HG03025 (cell line): Measurements from ENCODE around the gene FAM8A1.

ENCODE experiments used
- ATAC-seq: cut with Tn5 transposase; IDR thresholded peaks from one replicate; pipeline ENCODE4 v1.9.1; 2021; ENCODE audit warnings: mild to moderate bottlenecking, moderate library complexity; ENCODE audit not compliant: unreplicated experiment, low FRiP score

The FAM8A1 gene

GRCh38 chr6:17653198-17653882, 53.2 kb downstream of the FAM8A1 start:
- no peak for ATAC-seq

DNA sequence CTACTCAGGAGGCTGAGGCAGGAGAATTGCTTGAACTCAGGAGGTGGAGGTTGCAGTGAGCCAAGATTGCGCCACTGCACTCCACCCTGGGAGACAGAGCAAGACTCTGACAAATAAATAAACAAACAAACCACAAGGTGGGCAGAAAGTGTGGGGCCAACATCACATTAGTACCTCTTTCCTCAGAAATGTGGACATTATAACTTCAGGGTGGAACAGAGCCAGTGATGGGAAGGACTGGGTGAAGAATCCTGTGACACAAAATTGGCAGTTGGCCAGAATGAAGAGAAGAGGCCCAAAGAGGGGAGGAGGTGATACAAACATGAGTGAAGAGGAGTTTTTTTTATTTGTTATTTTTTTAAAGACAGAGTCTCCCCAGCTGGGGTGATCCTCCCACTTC, 56.0 kb downstream of the FAM8A1 start:
- ATAC-seq = no peak

GRCh38 chr6:17656644-17657043, 56.5 kb downstream of the FAM8A1 start:
- no peak for ATAC-seq
